GM21529 (cell line): ENCODE data around the gene NKD1.

ENCODE experiments used
- ATAC-seq: cut with Tn5 transposase; IDR thresholded peaks from one replicate; pipeline ENCODE4 v1.9.1; 2021; ENCODE audit not compliant: unreplicated experiment

The NKD1 gene

DNA sequence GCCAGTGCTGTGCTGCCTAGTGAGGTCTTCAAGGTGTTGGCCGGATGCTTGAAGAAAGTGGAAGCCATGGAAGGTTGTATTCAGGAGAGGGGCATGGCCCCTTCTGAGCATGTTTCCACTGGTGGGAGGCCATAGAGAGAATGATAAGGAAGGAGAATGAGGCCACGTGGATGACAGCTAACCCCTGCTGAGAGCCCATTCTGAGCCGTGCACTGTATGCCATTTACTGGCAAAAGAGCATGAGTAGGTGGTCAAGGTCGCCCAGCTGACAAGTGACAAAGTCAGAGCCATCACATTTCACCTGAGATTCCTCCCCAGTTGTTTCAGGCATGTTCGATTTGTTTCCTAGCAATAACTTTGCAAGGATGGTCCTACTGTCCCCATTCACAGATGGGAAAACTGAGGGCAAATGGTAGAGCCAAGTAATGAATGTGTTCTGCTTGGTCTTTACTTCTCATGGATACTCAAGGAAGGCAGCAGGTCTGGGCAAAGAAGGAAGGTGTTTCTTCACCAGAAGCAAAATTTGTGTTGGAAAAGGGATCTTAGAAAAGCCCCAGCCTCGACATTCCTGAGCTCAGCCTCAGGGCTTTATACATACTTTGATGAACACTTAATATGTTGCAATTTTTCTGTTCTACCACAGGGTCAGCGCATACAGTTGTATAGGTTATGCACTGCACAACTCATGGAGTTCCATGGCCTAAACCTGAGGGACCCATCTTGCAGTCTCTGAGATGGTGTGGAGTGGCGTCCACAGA, 10.5 kb upstream of the NKD1 start:
- no peak for ATAC-seq

DNA sequence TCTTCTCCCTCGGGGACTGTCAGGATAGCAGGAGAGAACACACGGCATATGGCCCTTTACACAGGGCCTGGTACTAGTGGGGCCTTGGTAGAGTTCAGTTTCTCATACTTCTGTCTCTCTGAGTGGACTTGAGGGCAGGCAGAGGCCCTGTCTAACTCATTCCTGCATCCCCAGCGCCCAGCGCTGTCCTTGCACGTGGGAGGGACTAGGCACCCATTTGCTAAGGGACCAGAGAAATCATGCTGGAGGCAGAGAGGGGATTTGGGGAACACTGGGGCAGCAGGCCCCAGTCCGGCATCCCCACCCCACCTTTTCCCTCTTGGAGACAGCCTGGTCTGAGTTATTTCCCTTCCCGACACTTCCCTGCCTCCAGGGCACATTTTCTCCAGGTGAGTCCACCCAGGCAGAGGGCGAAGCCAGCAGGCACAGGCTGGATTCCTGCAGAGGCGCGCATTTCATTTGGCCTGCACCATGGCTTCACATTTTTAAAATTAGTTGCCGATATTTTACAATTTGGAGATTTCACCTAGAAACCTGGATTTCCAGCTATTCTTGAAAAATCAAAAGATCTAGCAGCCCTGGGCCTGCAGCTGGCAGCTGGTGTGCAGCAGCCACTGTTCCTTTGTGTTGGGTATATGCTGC, 9.7 kb upstream of the NKD1 start:
- no peak for ATAC-seq

DNA sequence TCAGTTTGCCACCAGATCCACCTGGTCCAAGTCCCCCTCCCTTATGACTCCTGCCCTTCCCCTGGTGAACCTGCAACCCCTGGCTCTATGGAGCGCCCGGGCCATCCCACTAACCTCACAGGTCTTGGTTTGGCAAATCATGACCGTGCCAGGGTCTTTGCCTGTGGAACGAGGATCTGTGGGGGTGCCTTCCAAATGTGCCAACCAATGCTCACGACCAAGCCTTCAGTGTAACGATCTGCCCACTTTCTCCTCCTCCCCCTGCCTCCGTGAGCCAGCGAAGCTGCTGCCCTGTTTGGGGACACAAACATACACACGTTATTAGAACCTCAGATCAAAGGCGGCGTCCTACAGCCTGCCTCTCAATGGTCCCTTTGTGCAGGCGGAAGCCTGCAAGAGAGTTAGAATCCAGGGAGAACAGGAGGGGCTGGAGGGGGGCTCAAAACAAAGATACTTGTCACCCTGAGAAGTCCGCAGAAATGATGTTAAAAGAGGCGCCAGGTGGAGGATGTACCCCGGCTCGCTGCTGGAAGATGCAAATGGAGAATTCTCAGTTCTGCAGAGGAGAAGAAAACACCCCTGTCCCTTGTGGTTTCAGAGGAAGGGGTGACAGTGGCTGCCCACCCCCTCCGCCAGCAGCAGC, 9.0 kb upstream of the NKD1 start:
- ATAC-seq, result no peak

DNA sequence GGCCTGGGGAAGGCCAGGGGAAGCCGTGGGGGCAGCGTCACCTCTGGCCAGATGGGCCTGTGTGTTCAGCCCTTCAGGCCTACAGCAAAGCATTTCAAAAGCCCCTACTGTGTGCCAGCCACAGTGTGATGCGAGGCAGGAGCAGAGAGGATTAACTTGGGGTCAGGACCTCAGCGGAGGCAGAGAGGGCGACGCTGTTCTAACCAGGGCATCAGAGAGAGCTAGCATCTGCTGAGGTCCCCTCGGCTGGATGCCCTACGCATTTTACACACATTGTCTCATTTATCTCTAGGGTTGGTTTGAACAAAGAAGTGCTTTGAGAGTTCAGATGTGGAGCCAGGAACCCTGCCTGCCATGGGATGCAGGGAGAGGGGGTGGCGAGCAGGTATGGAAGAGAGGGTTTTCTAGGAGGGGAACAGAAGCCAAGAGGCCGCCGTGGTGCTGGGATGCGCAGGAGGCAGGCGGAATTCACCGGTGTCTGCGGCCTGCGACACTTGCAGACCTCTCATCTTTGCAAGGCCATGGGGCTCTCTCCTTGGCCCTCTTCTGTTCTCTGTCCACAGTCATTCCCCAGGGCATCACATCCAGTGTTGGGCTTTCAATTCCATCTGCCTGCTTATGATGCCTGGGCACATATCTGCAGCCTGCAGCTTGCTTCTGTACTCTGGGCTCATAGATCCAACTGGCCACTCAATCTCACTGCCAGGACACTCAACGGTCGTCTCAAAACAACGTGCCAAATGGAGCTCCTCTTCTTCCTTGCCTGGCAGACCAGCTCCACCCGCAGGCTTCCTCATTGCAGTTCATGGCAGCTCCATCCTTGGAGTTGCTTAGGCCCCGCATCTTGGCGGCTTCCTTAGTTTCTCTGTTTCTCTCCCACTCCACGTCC, 8.1 kb upstream of the NKD1 start:
- no peak for ATAC-seq

DNA sequence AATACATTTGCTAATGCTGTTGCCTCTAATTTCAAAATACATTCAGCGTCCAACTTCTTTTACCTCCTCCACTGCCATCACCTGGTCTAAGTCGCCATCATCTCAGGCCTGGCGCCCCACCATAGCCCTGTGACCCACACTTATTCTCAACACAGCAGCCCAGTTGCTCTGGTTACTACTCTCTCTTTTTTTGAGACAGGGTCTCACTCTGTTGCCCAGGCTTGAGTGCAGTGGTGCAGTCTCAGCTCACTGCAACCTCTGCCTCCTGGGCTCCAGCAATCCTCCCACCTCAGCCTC, 7.5 kb upstream of the NKD1 start:
- ATAC-seq, result no peak

DNA sequence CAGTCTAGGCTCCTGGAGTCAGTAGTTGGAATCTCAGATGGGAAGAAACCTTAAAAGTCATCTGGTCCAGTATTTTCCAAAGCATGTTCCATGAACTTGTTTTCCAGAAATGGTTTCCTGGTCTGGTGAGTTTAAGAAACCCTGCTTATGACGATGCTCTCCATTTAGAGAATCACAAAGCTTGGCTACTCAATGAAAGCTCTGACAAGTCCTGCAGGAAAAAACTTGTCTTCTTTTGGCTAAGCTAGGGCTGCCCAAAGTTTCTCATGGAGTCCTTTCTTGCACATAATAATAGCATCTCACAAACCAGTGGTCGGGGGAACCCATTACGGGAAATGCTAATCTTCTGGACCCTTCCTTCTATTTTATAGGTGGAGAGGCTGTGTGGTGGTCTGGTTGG, 5.5 kb upstream of the NKD1 start:
- ATAC-seq, result no peak

DNA sequence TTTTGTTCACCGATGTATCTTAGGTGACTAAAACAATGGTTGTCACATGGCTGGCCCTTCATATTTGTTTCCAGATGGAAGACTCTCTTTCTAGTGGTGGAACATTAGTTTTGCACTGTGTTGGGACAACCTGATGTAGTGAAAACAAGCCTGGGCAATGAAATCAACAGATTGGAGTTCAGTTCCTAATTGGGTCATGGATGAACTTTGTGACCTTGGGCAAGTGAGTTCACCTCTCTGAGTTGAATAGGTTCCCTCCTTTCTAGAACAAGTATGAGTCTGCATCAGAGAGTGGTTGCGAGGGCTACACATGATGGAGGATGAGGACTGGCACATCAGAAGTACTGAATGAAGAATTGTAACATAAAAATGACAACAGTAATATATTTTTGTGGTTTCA, 2.1 kb upstream of the NKD1 start:
- no peak for ATAC-seq

DNA sequence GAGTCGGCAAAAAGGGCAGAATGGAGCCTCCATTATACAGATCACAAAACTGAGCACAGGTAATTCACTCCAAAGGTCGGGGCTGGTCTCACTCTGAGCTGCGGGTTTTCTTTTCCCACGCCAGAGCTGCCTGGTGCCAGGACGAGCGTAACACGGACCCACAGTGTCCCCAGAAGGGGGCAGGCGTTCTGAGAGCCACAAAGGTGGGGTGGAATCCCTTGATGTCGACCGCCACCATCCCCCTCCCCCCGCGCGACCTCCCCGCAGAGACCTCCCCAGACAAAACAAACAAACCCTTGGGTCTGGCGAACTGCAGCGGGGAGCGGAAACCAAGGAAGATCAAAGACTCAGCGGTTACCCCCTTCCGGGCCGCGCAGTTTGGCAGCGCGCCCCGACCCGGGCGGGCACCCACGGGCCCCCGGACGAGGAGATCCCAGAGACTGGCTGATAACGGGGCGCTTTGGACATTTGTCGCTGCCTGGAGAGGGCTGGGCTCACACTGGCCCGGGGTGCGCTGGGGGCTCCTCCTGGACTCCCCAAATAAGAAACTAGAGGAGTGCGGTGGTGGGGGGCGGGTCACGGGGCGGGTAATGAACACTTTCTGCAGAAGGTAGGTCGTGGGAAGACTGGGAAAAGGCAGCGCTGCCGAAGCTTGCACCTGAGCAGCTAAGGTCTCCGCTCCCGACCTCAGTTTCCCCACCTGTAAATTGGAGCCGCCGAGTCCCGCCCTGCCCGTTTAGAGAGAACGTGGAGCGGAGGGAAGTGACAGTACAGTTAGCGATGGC, 664 bp upstream of the NKD1 start:
- ATAC-seq, result no peak

DNA sequence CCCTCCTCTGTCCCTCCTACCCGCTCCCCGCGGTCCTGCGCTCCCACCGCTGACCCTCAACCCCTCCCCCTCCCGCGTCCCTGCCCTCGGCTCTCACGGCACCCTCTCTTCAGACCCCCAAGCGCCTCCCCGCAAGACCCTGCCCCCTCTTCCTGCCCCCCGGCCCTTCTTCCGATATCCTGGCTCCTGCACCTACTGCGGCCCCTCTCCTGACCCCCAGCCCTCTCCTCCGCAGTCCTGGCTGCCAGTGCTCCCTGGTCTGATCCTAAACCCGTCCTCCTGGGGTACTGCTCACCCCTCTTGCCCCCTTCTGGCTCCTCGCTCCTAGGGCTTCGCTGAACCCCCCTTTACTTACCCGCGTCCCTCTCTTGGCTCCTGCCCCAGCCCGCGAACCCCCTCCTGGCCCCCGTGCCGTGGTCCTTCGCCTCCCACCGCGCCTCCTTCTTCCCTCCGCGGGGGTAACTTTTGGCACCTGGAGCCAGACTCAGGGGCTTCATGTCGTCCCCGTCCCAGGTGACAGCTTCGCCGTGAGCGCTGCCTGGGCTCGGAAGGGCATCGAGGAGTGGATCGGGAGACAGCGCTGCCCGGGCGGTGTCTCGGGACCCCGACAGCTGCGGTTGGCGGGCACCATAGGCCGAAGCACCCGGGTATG, 839 bp downstream of the NKD1 start:
- no peak for ATAC-seq

DNA sequence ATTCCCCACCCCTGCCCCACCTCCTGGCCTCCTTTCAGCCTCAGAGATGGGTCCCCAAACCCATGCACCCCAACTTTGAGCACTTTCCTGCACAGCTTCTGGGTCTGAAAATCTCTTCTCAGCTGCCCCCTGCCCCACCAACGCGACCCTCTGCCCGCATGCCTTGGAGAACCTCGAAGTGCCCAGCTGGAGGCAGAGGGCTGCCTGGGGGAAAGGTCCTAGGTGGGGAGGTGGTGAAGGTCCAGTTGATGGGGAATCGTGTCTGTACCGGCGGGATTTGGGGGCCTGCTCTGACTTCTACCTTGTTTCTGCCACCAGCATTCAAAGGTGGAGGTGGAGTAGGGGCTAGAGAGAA, 1.3 kb downstream of the NKD1 start:
- no peak for ATAC-seq

DNA sequence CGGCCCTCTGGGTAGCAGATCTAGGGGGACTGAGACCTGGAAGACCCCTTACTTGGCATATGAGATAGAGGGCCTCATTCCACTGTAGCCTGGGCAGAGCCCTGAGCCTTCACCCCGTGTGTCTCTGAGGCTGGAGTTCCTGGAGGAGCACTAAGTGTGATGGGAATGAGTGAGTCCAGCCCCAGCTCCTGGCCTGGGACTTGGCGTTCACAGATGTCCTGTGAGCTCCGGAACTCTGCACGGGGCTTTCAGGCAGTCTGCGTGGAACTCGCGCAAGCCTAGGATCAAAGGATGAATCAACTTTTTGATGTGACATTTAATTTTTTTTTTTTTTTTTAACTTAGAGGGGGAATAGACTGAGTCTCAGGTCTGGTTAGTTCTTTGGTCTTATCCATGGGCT, 1.8 kb downstream of the NKD1 start:
- ATAC-seq, result no peak

DNA sequence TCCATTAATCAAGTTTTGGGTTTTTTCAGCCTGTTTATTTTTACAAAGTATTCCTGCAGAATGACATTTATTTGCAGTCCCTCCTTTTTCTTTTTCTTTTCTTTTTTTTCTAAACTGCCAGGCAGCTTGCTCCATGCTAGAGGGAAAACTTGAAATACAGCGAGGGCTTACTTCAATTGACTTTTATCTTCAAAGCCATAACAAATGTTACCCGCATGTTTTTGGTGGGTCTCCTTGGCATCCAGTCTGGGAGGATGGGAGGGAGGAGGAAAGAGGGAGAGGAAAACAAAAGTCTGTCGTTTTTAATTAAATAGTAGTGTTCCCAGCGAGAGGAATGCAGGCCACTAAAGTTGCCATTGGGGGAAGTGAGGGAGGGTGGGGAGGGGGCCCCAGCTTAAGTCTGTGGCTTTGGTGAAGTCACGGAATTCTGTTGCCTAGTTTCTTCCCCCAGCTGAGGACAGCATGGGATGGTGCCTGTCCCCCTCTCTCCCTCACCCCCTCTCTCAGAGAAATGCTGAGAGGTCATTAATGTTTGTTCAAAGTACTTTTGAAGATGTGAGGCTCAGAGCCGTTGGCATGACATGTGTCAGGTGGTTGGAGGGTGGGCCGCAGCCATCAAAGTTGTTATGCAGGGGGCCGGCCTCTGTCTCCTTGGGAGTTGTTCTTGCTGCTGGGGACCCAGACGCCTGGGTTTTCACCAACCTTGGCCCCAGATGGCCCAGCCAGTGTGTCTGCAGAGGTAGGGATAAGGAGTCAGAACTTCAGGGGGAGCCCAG, 2.9 kb downstream of the NKD1 start:
- no peak for ATAC-seq

DNA sequence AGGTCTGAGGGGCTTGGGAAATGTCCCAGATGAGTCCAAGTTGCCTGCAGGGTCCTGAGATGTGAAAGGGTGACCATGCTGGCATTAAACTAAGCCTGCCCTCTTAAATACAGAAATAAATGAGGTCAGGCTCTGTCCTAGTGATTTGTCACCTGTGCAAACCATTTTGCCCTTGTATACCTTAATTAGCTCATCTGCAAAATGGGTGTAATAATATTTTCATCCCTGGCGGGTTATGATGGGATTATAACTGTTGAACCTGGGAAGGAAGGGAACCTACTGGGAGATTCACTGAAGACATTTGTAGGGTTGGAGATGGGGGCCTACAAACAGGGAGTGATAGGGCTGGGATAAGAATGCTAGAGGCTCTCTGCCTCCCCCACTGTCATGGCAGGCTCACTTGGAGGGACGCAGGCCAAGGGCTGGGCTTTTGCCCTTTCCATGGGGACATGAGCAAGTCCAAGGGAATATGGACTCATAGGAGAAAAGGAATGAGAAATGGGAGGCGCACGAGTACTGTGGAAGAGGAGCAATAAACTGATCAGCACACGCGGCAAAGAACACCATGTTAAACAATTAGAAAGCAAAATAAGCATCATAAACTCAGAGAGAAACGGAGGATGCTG, 4.4 kb downstream of the NKD1 start:
- ATAC-seq, result no peak

DNA sequence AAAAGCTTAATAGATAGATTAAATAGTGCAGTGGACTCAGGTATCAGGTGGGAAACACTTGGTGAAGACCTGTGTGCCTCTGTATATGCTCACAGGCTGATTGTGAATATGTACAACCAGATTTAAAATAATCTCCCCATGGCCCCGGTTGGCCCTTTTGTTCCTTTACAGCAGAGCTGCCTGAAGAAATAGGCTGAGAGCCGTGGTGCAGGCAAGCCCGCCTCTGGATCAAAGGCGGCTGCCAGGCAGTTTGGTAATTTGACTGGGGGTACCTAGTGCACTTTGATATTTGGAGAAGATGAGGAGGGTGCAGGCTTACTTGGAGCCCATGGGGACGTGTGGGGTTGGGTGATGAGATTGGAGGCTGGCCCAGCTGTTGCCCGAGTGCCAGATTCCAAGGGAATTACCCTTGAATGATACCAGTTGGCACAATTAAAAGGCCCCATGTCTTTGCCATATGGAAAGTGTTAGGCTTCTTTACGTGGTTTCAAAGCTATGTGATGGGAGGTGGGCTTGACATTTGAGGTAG, 5.0 kb downstream of the NKD1 start:
- ATAC-seq, result no peak

DNA sequence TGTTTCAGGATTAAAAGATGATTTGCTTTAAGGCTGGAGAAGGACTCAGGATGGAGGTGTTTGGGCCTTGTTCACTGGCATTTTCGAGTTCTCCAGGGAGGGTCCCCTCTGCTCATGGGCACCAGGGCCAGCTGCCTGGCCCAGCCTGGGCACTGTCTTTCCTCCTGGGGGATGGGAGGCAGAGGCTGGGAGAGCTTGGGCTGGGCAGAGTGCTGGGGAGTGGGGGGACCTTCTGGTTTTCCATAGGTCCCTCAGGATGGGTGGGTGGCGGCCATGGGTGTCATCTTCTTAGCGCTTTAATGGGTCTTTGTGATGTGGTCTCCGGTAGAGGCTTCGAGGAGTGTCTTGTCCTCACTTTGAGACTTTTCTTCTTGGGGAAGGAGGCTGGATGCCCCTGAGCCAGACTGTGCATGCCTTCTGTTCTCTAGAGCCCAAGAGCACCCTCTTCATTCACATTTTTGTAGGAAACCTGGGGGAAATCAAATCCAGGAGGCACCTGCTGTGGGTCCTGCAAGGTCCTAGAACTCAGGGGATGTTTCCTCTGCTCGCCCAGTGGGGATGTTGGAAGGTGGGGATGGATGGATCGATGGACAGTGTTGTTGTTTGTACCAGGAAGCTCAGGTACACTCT, 5.7 kb downstream of the NKD1 start:
- ATAC-seq, result no peak

DNA sequence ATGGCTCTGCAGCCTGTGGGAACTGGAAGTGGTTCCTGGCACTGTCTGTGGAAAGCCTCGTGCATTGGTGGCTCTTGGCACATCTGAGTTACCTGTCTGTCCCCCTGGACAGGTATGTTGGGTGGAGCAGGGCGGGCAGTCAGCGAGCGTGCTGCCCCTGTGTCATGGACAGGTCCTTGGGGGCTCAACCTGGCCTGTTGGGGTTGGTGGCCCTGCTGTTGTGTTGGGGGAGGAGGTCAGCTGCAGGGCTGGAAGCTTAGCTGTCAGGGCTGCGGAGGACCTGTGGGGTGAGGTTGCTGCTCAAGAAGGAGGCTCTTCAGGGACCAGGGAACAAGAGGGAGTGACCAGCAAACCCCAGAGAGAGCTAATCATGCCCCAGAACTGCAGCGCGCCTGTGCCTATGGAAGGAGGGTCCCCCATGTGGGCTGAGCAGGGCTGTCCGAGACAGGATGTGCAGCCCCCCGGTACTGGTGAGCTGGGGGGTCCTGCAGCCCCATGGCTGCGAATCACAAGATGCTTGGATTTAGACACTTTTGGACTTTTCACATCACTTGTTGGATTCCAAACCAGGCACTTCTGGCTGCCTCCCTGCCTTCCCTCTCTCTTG, 7.2 kb downstream of the NKD1 start:
- no peak for ATAC-seq

DNA sequence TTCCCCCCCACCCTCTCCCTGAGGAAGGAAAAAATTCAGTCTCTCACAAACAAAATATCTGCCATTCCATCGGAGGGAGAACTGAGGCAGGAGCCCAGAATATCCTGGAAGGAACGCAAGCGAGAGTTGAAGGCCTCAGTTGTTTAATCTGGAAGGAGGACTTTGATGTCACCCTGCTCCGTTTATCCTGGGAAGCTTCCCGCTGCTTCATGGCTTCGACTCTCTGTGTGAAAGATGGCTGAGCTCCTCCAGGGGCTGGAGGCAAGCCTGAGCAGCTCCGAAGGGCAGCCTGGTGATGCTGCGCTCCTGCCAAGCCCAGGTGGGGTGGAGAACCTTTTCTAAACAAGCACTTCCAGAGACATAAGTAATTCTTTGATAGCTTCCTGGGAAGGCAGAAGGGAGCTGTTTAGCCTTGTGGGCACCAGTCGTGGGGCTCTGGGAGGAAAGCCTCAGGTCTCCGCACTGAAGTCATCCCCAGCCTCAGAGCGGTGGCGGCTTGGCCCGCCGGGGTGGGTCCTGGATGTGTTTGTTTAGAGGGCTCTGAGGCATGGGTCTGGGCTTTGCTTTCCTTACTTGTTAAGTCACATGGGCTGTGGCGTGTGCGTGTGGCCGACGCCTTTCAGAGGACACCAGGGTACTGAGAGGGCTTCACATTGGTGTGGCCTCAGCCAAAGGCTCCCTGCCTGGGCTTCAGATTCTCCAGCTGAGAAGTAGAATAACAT, 7.9 kb downstream of the NKD1 start:
- no peak for ATAC-seq
